ENCODE results near the gene CCDC9.
"Not testable (repeated sequence)": the region's sequence is repeated elsewhere in the genome, so short reads cannot be mapped to it uniquely, and the experiment has no call there.

Gene CCDC9

DNA sequence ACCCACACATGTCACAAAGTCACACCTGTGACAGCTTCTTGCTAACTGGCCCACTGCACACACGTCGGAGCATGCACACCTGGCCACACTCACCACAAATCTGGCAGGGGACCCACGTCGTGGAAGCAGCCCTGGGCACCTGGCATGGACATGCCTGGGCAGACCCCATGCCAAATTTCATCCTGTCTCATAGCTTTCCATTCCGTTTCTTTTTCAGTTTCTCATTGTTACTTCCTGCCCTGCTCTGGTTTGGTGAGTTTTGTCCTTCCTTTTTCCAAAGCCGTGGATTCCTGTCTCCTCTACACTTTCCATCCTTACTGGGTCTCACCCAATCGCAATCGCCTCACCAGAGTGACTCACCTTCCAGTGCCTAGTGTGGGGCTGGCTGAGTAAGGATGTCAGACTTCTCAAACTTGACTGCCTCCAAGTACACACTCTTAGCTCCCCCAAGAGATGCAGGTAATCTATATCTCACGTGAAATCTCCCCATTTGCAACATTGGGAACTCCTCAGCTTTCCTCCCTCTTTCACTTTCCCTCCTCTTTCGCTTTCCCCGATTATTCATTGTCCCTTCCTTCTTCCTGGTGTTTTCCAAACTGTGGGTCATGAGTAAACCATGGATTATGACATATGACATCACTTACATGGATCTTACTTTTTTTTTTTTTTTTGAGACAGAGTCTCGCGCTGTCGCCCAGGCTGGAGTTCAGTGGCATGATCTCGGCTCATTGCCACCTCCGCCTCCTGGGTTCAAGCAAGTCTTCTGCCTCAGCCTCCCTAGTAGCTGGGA lies 23.7 kb upstream of the CCDC9 start:
- no peak for DNase-seq

DNA sequence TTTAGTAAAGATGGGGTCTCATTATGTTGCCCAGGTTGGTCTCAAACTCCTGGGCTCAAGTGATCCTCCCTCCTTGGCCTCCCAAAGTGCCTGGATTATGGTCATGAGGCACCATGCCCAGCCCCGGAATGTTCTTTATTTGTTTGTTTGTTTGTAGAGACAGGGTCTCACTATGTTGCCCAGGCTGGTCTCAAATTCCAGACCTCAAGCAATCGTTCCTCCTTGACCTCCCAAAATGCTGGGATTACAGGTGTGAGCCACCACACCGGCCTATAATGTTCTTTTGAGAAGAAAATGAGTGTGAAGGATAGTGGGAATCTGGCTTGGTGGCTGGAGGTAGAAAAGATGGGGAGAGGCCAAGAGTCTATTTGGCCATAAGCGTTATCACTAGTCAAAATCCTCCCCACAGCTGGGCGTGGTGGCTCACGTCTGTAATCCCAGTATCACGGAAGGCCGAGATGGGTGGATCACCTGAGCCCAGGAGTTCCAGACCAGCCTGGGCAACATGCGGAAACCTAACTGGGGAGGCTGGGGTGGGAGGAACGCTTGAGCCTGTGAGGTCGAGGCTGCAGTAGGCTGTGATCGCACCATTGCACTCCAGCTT lies 20.2 kb upstream of the CCDC9 start:
- DNase-seq = no peak

GRCh38 chr19:47239152-47239551 lies 17.2 kb upstream of the CCDC9 start:
- no peak for DNase-seq

DNA sequence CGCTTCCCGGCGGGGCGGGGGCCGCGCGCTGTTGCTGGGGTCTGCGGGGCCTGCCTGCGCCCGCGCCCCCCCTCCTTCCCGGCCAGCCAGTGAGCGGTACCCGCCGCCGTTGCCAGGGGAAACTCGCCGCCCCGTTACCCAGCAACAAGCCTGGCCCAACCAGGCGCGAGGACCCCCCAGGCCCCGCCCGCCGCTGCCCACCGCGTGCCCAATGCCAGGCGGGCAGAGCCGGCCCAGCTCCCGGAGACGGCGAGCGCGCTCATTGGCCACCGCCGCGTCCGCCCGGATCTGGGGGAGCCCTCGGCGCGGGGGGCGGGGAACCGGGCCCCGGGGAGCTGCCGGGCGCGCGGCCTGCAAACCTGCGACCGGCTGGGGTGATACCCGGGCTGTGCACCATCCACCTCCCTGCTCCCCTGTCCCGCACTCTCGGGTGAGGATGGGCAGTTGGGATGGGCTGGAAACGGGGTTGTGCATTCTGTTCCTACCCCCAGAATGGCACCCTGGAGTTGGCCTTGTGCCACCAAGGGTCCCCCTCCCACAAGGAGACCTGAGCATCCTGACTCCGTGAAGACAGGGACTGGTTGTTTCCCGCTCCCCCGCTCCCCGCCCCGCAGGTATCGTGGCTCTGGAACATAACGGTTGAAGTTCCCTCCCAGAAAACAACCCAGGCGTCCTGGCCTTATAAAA lies 16.6 kb upstream of the CCDC9 start:
- DNase-seq = peak; percentile 62 to 77

GRCh38 chr19:47240556-47240955 lies 15.8 kb upstream of the CCDC9 start:
- no peak for DNase-seq

GRCh38 chr19:47240996-47241918 lies 15.1 kb upstream of the CCDC9 start:
- peak; percentile 61 to 72 for DNase-seq

- DNase-seq = no peak
Observed at GRCh38 chr19:47241919-47242577, 14.3 kb upstream of the CCDC9 start.

DNA sequence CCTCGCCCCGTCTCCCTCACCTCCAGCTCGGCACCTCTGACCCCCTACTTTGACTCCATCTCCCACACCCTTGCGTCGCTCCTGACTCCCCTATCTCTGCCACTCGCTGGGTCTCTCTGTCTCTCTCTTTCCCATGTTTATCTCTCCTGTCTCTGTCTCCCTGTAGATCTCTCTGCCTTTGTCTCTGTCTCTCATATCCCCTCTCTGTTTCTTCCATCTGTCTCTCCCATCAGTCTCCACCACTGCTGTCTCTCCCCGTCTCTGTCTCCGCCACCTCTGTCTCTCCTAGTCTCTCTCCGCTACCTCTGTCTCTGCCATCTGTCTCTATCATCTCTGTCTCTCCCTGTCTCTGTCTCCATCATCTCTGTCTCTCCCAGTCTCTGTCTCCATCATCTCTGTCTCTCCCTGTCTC lies 13.0 kb upstream of the CCDC9 start:
- DNase-seq = no peak

GRCh38 chr19:47243776-47244547 lies 12.4 kb upstream of the CCDC9 start:
- peak; percentile 76 to 93 for DNase-seq

DNA sequence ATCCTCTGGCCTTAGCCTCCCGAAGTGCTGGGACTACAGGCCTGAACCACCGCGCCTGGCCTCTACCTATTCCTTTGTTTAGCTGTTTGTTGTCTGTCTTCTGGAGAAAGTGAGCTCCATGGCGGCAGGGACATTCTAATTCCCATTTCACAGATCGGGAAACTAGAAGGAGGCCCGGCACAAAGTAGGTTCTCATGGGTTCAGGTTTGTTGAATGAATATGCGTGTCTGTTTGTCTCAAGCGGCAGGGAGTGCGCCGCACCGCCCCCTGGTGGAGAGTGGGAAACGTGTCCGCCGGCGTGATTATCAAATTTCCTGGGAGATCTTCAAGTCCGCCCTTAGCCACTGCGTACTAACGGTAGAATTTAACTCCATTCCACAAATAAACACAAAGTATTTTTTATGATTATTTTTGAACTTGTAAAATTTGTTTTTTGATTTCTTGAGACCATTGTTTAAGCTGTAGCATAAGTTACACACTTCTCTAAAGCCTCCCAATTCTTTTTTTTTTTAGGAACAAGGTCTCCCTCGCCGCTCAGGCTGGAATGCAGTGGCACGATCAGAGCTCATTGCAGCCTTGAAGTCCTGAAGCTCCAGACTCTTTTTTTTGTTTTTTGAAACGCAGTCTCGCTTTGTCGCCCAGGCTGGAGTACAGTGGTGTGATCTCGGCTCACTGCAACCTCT lies 8.9 kb upstream of the CCDC9 start:
- DNase-seq = peak; percentile 58 to 83

DNA sequence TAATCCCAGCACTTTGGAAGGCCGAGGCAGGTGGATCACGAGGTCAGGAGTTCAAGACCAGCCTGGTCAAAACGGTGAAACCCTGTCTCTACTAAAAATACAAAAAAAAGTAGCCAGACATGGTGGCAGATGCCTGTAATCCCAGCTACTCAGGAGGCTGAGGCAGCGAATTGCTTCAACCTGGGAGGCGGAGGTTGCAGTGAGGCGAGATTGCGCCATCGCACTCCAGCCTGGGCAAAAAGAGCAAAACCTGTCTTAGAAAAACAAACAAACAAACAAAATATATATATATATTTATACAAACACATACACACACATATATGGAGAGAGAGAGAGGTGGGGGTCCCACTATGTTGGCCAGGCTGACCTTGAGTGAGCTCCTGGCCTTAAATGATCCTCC lies 3.3 kb upstream of the CCDC9 start:
- DNase-seq = not testable (repeated sequence)

DNA sequence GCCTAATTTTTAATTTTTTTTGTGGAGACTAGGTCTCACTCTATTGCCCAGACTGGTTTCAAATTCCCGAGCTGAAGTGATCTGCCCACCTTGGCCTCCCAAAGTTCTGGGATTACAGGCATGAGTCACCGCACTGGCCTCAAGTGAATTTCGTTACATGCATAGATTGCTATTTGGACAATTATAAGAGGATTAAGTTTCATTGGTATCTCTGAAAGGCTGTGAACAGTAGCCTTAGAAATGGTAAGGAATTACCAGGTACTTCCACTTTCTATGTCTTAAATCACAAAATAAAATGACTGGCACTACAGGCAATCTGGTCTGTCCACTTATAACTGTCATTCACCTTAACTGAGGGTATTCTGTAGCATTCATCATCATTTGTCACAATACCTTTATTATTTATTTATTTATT lies 2.9 kb upstream of the CCDC9 start:
- no peak for DNase-seq

- DNase-seq = no peak
Observed at GRCh38 chr19:47253970-47254369, 2.4 kb upstream of the CCDC9 start.

GRCh38 chr19:47256693-47257410 lies 527 bp downstream of the CCDC9 start:
- DNase-seq = peak; percentile 99 to 100

GRCh38 chr19:47257411-47258169 lies 1.3 kb downstream of the CCDC9 start:
- DNase-seq = no peak

DNA sequence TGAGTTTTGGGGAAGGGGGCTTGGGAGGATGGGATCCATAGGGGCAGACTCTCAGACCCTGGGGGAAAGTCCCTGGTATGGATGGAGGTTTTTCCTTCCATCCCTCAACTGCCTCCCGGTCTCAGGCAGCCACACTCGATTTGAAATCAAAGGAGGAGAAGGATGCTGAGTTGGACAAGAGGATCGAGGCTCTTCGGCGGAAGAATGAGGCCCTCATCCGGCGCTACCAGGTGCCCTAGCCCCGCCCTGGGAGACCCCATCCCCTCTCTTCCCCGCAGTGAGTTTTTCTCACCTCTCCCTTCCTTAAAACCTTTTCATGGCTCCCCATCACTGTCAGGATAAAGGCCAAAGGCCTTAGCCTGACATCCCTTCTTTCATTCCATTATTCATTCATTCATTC lies 2.1 kb downstream of the CCDC9 start:
- DNase-seq = no peak

GRCh38 chr19:47258895-47259555 lies 2.7 kb downstream of the CCDC9 start:
- DNase-seq = no peak

DNA sequence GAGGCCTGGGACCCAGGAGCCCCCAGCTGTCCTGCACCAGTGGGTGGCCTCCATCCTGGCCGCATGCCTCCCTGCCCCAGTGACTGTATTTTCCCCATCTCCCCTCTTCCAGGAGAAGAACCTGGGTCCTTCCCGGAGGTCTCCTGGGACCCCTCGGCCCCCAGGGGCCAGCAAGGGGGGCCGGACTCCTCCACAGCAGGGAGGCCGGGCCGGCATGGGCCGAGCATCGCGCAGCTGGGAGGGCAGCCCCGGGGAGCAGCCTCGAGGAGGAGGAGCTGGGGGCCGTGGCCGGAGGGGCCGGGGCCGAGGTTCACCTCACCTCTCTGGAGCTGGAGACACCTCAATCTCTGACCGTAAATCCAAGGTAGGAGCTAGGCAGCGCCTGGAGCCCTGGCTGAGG lies 4.2 kb downstream of the CCDC9 start:
- no peak for DNase-seq
